GM18517 (cell line): ENCODE results near the gene IKZF2.
A peak's percentile ranks its signal among the peaks of the same experiment; 100 is the strongest.

Source experiments
- ATAC-seq: cut with Tn5 transposase; IDR thresholded peaks from one replicate; pipeline ENCODE4 v1.9.1; 2021; ENCODE audit warnings: mild to moderate bottlenecking, moderate library complexity; ENCODE audit not compliant: unreplicated experiment

IKZF2 gene

DNA sequence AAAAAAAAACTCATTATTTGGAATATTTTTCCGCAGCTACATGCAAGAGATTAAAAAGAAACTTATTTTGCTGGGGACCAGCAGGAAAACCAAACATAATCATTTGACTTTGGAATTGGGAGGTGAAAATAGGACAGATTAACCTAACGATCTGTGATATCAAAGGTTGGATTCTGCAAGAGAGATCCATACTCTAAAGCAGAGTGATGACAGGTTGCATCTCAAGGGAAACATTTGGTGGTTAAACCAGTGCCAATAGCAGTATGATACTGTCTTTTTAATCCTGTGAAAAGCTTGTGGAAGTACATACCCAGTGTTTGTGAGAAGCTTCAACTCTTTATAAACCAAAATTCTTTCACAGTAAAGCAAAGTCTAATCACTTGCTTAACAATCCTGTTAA lies 5.3 kb upstream of the IKZF2 start:
- ATAC-seq: no peak

DNA sequence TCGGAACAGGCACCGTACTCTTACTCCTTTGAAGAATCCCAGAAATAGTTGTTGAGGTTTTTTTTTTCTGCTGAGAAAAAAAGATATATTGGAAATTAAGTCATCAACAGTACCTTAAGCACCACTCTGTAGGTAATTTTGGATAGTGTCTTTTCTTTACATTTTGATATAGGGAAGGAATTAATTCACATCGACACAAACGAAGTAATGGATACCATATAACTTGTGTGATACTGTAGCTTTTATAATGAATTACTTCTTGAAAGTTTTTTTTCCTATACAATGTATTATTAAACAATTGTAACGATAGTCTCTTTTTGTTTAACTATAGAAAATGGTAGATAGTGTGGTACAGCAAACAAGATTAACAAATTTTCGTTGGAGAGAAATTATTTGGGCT lies 1.5 kb upstream of the IKZF2 start:
- no peak for ATAC-seq

DNA sequence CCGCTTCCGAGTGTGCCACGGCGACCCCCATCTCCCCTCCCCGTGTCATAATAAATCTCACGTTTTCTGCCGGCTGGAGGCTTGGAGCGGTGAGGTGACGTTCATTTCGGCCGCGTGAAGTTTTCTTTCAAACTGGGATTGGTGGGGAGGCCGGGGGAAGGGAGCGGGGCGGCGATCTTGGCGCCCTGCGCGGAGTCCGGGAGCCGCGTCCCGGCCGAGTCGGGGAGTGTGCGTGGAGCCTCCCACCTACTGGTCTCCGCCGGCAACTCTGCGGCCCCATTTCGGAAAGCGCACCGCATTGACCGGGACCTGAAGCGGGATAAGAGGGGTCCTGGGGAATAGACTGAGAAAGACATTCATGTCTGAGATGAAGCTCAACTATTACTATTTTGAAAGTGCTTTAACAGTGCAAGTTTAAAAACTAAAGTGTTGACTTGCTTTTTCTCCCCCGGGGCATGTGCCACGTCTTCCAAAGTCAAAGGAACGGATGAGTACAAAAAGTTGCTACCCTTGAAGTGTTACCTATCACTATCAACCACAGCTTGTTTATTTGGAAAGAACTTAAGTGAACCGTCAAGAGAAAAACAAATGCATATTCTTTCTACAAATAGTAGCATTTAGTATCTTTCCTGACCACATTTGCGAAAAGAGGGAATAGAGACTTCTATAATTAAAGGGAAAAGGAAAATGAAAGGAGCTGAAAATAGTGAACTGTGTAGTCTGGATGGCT lies 818 bp upstream of the IKZF2 start:
- peak; percentile 9 for ATAC-seq

DNA sequence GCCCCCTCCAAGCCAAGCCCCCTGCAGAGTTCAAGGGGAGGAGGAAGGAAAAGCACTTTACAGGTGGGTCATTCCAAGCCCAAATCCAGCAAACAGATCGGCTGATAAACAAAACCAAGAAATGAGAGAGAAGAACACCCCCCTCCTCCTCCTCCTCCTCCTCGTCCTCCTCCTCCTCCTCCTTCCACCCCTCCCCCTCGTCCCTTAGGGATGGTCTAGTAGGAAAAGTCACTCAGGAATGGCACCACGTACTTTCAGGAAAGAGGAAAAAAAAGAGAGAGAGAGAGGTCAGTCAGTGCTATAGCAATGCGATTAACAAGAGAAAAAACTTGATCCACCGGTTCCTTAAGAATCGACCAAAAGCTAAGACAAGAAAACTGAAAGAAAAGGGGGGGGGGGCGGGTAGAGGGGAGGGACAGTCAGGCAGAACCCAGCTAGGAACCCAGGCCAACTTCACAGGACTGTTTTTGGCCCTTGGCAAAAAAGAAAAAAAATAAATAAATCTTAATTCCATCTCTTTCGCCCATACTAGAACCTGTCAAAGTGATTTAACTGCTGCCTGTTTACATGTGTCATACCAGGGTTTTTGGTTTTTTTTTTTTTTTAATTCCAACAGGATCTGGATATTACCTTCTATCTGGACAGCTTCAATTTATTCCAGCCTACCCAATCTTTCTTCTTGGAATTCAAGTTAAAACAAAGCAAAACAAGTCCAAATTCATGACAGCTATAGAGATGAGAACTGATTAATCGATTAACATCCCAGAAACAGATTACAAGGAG lies 906 bp downstream of the IKZF2 start:
- no peak for ATAC-seq

- ATAC-seq: no peak
These were observed 1.5 kb downstream of the IKZF2 start for GRCh38 chr2:213149949-213150314.

- ATAC-seq: no peak
These were observed 2.0 kb downstream of the IKZF2 start for GRCh38 chr2:213149294-213149875.

GRCh38 chr2:213148572-213149261 lies 2.7 kb downstream of the IKZF2 start:
- no peak for ATAC-seq

- ATAC-seq: peak; percentile 25
These were observed 3.9 kb downstream of the IKZF2 start for GRCh38 chr2:213147538-213147937.

DNA sequence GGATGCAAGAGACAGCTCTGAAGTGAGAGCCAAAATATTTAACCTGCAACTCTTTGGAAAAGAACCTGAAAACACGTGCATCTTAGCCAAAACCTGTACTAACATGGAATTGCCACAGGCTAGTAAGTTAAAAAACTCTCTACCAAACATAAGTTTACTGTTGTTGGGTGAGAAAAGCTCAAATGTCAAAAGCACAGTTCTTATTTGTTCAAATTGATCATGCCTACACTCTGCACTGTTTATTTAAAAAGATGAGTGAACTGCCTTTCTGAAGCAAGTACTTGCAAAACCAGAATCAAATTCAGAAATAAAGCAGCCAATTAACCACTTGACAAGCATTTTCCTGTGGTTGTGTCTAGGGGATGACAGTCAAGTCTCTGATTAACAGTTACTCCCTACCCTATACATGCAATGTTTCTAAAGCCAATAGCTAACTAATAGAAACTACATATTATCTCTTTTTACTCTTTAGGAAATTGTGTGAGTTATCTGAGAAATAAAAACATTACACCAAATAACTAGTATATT lies 5.6 kb downstream of the IKZF2 start:
- no peak for ATAC-seq

DNA sequence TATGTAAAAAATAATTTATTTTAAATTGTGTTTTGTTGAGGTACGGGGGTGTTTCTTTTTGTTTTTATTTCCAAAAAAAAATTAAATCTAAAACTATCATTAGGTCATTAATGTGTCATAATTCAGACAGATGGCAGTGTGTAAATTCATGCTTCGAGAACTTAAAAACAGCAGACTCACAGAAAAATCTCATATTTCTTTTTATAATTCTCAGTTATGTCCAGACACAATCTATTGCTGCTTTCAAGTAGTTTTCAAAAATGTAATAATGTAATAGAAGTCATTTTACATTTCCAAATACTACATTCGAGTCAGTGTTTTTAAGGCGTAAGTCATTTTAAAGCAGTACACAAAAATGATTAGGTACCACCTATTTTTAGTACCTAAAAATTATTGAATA lies 14.3 kb downstream of the IKZF2 start:
- no peak for ATAC-seq

GRCh38 chr2:213129311-213129710 lies 22.1 kb downstream of the IKZF2 start:
- no peak for ATAC-seq

- ATAC-seq: no peak
These were observed 25.6 kb downstream of the IKZF2 start for GRCh38 chr2:213125646-213126347.

DNA sequence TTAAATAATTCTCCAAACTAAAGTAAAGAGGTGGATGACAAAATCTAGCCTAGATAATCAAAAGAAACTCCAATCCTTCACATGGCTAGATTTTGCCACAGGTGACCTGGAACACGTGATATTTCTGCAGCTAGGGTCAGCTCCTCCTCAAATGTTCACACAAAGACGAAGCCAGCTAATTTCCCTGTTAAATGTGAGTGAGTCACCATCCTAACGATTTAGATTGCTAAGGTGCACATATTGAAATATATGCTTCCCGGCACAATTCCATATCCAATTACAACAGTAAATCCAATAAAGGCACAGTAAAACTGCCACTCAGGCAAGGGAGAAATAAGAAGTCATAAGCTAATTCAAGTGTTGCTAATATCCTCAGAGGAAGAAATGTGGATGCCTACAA lies 28.7 kb downstream of the IKZF2 start:
- ATAC-seq: no peak

- no peak for ATAC-seq
These were observed 29.7 kb downstream of the IKZF2 start for GRCh38 chr2:213121690-213122089.

DNA sequence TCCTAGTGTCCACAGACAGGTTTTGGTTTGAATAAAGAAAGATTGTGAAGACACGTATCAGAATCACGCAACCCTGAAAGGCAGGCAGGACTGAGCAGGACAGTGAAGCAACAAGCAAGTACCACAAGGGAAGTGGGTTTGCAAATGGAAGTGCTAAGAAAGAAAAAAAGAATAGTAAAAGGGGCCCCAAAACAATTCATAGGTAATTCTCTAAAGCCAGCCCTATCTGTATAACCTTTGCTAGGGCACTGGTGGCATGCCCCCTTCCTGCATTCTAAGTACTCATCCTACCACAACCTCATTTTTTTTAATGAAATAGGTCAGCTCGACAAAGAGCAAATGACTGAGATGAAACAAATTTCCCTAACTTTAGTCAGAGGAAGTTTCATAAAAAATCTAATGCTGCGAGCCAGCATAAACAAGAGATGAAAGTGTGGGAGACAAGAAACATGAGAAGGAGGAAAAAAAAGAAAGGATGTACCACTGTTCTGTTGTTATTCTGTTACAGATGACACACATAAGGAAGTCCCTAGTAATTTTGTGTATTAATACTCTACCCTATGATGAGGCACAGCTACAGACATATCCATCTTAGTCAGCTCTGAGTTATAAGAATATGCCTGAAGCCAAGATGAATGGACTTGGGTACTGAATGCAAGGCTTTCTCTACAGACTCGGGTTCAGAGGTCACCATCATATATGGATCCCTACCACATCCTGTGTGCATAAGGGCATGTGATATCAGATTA lies 32.2 kb downstream of the IKZF2 start:
- ATAC-seq: peak; percentile 65

DNA sequence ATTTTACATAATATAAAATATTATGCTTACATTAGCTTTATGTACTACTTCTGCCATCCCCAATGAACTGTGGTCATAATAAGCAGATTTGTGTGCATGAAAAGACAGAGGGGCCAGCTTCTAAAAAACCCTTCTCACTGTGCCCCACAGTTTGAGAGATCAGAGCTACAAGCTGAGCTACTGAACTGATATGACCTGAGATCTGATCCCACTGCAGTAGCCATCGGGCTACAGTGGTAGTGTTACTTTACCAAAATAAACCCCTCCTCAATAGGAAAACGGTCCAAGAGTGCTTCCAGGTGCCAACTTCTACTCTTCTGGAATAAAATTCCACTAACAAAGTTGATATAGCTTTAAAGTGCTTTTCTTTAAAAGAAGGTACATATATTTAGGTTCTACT lies 43.1 kb downstream of the IKZF2 start:
- no peak for ATAC-seq

GRCh38 chr2:213107728-213108127 lies 43.7 kb downstream of the IKZF2 start:
- no peak for ATAC-seq

GRCh38 chr2:213105212-213105611 lies 46.2 kb downstream of the IKZF2 start:
- ATAC-seq: no peak

DNA sequence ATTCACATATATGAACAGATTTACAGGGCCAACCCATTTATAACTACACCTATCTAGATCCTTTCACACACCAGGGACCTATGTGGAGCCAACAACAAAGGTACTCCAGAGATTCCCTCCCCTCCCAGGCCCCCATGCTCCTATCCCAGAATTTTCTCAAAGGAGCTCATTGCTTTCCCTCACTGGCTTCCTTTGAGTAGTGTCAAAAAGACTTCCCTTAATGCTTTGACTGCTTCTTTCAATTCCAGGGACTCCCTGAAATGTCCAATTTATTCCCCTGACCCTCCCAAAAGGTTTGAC lies 46.6 kb downstream of the IKZF2 start:
- ATAC-seq: no peak
